ENCODE measurements around the gene OBP2A.

Gene OBP2A

GRCh38 chr9:135551031-135551430, 5.1 kb downstream of the OBP2A start:
- DNase-seq (ENCODE audit: low read depth in 2 of 2, low spot score in 1 of 2): no peak

DNA sequence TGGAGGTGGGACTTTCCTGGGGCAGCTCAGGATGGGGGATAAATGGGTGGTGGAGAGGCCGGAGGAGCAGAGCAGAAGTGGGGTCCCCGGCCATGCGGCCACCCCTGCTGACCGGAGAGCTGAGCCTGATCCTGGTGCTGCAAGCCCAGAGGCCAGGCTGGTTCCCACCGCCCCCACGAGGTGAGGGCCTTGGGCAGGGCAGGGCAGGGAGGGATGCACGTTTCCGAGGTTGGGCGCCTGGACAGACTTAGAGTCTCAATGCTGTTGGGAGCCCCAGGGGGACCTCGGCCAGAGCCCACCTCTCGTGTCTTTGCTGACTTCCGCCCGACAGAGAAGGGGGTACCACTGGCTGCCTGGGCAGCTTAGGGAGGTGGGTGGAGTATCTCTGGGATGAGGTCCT, 5.5 kb downstream of the OBP2A start:
- no peak for DNase-seq (ENCODE audit: low read depth in 2 of 2, low spot score in 1 of 2)

- no peak for DNase-seq (ENCODE audit: low read depth in 2 of 2, low spot score in 1 of 2)
Measured at GRCh38 chr9:135552021-135552697, 6.2 kb downstream of the OBP2A start.

GRCh38 chr9:135552698-135553171, 6.8 kb downstream of the OBP2A start:
- DNase-seq (ENCODE audit: low read depth in 2 of 2, low spot score in 1 of 2): no peak

GRCh38 chr9:135554718-135555117, 8.8 kb downstream of the OBP2A start:
- DNase-seq (ENCODE audit: low read depth in 2 of 2, low spot score in 1 of 2): no peak

DNA sequence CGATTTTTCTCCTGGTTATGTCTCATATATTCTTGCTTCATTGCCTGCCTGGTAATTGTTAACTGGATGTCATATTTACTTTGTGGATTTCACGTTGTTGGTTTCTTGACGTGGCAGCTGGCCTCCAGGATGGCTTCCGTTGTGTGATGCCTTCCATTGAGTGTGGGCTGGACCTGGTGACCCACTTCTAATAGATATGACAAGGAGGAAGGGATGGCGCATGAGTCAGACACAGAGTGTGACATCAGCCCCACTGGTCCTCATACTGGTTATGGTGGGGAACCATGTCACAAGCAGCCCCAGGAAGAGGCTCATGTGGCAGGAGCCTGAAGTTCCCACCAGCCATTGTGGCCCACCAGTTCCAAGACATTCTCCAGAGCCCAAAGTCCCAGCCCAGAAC, 9.3 kb downstream of the OBP2A start:
- no peak for DNase-seq (ENCODE audit: low read depth in 2 of 2, low spot score in 1 of 2)

DNA sequence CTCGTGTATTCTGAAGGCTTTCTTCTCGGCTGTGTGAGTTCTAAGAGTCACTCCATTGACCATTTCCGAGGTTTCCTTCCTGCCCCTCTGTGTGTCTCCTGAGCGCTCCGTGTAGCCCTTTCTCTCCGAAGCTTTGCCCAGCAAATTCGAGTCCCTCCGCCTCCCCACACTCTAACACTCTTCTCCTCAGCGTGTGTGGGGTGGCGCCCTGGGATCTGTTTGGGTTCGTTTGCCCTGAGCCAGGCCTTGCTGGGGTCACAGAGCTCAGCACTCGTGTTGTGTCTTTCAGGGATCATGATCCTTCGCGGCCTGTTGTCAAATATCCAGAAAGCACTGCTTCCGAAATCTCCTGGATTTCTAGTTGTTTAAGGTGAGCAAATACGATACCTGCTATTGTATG, 10.0 kb downstream of the OBP2A start:
- no peak for DNase-seq (ENCODE audit: low read depth in 2 of 2, low spot score in 1 of 2)

DNA sequence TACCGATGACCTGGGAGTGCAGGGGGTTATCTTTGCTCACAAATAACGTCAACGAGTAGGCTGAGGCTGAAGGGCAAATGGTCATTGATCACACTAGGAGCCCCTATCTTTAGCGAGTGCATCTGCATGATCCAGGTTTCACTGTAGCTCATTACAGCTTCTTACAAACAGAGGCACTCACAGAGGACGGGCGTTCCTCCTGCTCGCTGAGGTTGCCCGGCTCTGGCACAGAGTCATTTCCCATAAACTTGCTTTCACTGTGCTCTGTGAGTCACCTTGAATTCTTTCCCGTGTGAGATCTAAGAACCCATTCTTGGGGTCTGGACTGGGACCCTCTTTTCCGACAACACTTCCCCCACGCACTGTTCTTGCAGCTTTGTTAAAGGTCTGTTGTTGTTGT, 13.7 kb downstream of the OBP2A start:
- no peak for DNase-seq (ENCODE audit: low read depth in 2 of 2, low spot score in 1 of 2)

DNA sequence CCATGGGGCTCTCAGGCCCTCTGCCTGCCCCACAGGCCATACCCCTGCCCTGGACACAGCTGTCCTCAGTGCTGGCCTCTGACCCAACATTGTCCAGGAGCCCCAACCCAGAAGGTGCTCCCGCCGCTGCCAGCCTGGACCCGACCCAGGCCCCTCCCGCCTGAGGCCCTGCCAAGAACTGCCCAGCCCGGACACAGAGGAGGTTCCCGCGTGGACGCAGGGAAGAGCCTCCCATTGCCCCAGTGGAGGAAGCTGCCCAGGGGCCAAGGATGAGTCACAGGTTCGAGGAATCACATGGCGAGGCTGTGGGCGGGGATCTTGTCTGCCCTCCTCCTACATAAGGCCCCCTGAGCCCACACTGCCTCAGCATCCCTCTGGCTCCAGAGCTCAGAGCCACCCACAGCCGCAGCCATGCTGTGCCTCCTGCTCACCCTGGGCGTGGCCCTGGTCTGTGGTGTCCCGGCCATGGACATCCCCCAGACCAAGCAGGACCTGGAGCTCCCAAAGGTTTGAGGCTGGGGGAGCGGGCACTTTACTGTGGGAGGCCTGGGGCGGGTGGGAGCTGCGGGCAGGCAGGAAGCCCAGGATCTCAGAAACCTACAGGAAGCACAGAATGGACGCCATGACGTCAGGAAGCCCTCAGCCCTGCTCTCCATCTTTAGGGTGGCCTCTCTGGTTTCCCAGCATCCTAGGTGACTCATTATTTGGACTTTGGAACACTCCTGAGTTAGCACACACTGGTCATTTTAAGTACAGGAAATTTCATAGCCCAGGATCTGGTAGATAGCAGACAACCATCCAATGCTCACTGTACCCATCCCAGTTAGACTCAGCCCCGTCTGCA, 15.7 kb downstream of the OBP2A start, which contains the start of gene PAEP:
Gene PAEP, plus strand, starts transcription at position 366 of the 844 bp plus-strand sequence.
- DNase-seq (ENCODE audit: low read depth in 2 of 2, low spot score in 1 of 2): no peak

GRCh38 chr9:135562235-135562745, 16.4 kb downstream of the OBP2A start:
- no peak for DNase-seq (ENCODE audit: low read depth in 2 of 2, low spot score in 1 of 2)

- no peak for DNase-seq (ENCODE audit: low read depth in 2 of 2, low spot score in 1 of 2)
Measured at GRCh38 chr9:135563039-135563476, 17.1 kb downstream of the OBP2A start.

- no peak for DNase-seq (ENCODE audit: low read depth in 2 of 2, low spot score in 1 of 2)
Measured at GRCh38 chr9:135563858-135564257, 17.9 kb downstream of the OBP2A start.

- no peak for DNase-seq (ENCODE audit: low read depth in 2 of 2, low spot score in 1 of 2)
Measured at GRCh38 chr9:135565141-135565628, 19.3 kb downstream of the OBP2A start.

DNA sequence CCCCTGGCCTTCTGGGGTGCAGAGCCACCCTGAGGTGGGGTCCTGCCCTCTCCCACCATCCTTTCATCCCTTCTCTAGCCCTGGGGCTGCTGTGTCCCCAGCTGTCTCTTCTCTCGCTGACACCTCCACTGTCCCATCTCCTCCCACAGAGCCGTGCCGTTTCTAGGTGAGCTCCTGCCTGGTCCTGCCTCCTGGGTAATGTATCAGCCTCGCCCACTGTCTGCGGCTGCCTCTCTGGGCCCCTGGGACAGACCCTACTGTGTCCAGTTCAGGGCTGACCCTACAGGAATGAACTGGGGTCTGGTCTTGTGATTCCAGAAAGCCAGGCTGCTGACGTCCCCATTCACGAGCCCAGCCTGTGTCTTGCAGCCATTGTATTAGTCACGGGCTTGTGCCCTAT, 19.7 kb downstream of the OBP2A start:
- DNase-seq (ENCODE audit: low read depth in 2 of 2, low spot score in 1 of 2): no peak

- no peak for DNase-seq (ENCODE audit: low read depth in 2 of 2, low spot score in 1 of 2)
Measured at GRCh38 chr9:135566552-135566951, 20.6 kb downstream of the OBP2A start.

DNA sequence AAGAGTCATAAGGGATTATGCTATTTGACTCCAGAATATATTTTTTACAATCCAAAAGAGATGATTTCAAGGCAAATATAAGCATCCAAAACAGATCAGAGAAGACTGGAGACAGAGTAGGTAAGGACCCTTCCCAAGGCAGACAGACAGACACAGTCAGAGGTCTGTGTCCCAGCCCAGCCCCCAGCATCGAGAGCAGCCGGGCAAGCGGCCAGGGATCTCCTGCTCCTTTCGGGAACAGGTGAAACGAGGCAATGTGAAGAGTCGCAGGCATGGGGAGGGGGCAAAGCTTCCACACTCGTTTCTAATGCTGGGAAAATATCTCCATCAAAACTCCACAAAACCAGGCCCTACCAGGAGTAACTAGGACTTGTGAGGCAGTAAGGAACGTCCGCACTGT, 21.4 kb downstream of the OBP2A start:
- no peak for DNase-seq (ENCODE audit: low read depth in 2 of 2, low spot score in 1 of 2)

DNA sequence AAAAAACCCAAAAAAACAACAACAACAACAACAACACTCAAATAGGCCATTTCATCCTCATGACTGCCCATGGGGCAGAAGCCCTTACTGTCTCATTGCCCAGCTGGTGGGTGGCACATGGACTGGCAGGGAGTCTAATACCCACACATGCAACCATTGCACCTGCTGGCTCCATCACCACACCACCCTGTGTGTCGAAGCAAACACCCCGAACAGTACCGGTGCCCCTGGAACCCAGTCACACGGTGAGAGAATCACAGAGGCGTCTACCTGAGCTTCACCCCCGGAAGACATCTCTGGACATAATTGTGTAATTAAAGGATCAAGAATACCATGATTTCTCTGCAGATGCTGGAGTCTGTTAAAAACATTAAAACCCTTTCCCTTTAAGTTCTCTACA, 22.1 kb downstream of the OBP2A start:
- no peak for DNase-seq (ENCODE audit: low read depth in 2 of 2, low spot score in 1 of 2)

DNA sequence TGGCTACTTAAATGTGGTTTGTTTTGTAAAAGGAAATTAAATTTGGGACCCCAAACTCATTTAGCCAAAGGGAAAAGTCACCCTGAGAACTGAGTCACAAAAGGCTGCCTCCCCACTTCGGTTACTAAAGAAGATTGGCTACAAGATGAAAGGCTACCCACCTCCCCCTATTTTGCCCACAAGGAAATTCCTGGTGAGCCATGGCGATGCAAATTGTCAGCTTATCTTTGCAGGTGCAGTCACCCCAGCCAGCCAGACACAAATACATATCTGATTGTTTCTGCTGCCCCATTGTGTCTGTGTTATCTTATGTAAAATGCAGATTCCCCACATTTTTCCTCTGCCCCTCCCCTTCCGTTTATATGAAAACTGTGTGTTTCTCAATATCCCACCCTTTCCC, 24.5 kb downstream of the OBP2A start:
- no peak for DNase-seq (ENCODE audit: low read depth in 2 of 2, low spot score in 1 of 2)

DNA sequence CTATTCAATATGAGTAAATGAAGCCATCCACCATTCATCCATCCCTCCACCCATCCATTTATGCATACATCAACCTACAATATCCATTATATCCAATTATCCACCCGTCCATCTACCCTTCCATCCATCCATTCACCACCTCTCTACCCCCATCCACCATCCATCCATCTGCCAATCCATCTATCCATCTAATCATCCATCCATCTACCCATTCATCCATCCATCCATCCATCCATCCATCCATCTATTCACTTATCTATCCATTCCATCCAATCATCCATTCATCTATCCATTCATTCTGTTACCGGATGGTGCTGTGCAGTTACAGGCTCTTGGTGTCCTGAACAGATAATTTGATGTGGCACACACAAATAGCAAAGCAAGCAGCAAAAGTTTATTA, 26.3 kb downstream of the OBP2A start:
- no peak for DNase-seq (ENCODE audit: low read depth in 2 of 2, low spot score in 1 of 2)

- no peak for DNase-seq (ENCODE audit: low read depth in 2 of 2, low spot score in 1 of 2)
Measured at GRCh38 chr9:135573124-135573523, 27.2 kb downstream of the OBP2A start.

GRCh38 chr9:135574331-135574730, 28.4 kb downstream of the OBP2A start:
- DNase-seq (ENCODE audit: low read depth in 2 of 2, low spot score in 1 of 2): no peak

- DNase-seq (ENCODE audit: low read depth in 2 of 2, low spot score in 1 of 2): no peak
Measured at GRCh38 chr9:135574943-135575342, 29.0 kb downstream of the OBP2A start.

Measured in stimulated activated CD8-positive, alpha-beta memory T cell treated with anti-CD3 and anti-CD28 coated beads, Interleukin-4, amount 100 ng/mL, for 4 hours (primary cell).